GM18861 (cell line): ENCODE data around the gene TAAR8.
"Not testable (repeated sequence)": the region's sequence is repeated elsewhere in the genome, so short reads cannot be mapped to it uniquely, and the experiment has no call there.

Experiments
- ATAC-seq: cut with Tn5 transposase; IDR thresholded peaks from one replicate; pipeline ENCODE4 v1.9.1; 2021; ENCODE audit not compliant: unreplicated experiment

TAAR8 gene, protein sequence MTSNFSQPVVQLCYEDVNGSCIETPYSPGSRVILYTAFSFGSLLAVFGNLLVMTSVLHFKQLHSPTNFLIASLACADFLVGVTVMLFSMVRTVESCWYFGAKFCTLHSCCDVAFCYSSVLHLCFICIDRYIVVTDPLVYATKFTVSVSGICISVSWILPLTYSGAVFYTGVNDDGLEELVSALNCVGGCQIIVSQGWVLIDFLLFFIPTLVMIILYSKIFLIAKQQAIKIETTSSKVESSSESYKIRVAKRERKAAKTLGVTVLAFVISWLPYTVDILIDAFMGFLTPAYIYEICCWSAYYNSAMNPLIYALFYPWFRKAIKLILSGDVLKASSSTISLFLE

DNA sequence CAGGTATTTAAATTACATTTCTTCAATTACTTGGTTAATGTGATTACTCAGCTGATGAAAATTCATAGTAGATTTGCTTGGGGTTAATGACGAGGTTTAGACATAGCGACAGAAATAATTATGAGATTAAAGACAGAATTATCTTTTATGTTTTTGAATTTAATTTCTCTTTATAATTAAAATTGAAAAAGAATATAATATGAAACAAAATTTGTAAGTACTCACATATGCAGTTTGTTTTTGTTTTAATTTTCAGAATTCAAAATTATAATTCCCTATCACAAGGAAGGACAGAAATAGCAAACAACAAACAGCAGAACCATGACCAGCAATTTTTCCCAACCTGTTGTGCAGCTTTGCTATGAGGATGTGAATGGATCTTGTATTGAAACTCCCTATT lies at the start of gene TAAR8:
TSS of gene TAAR8 (plus strand) at position 301 of the 400 bp plus-strand sequence. CDS start at position 322, 21 bp downstream.
- no peak for ATAC-seq

DNA sequence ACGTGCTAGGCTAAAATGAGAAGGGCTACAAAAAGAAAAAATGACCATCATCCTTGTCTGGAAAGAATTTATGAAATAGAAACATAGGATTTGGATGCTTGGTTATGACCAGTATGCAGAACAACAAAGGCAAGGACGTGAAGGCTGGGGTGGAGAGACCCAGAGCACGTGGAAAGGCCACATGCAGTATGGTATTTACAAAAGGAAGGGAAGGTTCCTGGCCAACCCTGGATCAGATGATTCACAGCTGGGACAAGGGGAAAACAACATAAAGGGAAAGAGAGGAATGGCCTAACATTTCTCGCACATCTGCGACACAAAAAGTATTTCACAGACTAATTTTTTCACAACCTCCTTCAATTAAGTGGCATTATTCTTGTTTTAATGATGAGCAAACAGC lies 47.7 kb upstream of the TAAR8 start:
- no peak for ATAC-seq

DNA sequence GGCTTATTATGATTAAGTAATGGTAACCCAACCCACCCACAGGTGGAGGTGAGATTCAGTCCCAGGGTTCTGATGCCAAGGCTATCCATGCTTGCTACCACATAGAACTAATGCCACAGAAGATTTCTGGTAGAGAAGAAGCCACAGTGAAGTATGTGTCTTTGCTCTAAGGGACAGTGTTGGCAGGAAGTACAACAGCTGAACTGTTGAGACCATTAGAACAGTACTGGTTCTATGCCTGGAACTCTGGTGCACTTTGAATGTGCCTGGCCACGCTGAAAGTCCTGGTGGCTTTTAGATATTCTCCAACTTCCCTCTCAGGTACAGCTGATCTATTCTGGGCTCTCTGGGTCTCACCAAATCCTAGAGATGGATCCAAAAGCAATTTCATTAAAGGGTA lies 47.3 kb upstream of the TAAR8 start:
- ATAC-seq = no peak

DNA sequence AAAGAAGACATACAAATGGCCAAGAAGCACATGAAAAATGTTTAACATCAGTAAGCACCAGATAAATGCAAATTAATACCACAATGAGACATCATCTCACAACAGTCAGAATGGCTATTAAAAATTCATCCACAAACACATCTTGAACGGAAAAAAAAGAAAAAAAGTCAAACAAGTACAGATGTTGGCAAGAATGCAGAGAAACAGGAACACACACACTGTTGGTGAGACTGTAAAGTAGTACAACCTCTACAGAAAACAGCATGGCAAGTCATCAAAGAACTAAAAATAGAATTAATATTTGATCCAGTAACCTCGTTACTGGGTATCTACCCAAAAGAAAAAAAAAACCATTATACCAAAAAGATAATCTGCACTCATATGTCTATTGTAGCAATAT lies 46.0 kb upstream of the TAAR8 start:
- peak; percentile 27 for ATAC-seq

DNA sequence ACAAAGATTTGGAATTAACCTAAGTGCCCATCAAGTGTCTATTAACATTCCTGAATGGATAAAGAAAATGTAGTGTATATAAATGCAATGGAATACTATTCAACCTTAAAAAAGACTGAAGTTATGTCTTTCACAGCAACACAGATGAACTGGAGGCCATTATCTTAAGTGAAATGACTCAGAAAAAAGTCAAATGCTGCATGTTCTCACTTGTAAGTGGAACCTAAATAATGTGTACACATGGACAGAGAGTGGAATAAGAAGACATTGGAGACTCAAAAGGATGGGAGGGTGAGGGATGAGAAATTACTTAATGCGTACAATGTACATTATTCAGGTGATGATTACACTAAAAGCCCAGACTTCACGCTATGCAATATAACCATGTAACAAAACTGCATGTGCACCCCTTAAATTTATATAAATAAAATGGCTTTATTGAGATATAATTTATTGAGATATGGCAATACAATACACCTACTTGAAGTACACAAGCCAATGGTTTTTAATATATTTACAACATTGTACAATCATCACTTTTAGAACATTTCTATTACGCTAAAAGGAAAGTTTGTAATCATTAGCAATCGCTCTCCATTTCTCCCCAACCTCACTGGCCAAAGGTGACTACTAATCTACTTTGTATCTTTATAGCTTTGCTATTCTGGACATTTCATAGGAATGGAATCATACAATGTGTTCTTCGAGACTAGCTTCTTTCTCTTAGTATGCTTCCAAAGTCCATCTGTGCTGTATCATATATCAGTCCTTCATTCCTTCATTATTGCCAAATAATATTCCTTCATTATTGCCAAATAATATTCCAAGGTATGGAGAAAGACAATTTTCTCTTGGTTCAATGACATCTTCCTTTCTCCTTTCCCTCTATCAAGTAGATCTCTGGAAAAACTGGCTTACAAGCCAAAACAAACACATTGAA lies 45.3 kb upstream of the TAAR8 start:
- no peak for ATAC-seq

DNA sequence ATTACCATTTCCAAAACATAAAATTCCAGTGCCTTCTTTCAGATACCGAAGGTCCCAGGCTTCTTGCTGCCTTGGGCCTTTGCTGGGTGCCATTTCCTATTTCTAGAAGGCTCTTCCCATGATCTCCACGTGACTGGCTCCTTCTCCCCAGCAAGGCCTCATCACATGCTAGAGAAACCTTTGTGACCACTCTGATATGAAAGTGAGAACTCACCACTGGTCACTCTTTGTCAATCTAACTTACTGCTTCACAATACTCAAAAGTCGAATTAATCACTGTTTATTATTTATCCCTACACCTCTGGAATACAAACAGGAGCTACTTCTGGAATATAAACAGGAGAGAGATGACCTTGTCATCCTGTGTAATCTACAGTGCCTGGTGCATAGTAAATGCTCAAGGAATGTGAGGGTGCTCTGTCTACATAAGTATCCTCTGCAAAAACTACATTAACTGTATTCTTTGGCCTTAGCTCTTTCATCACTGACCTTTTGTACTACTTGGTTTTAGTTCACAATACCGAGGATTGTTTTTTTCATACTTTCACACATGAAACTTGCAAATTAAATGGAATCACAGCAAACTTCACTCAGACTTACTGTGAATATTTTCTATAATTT lies 41.2 kb upstream of the TAAR8 start:
- no peak for ATAC-seq

DNA sequence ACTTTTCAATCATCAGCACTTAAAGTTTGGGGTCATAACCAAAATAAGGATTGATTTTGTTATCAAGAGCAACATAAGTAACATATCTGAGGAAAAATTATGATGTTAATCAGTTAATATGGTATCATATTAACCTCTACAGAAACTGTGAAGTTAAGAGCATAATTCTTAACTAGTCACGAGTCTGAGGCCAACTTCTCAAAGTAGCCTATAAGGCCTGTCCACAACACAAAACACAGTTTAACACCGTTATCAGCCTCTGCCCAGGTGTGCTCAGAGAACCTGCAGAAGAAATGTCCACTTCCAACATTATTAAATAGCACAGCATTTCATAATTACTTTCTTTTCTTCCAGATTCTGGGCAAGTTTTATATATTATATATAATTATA lies 40.6 kb upstream of the TAAR8 start:
- peak; percentile 33 for ATAC-seq

DNA sequence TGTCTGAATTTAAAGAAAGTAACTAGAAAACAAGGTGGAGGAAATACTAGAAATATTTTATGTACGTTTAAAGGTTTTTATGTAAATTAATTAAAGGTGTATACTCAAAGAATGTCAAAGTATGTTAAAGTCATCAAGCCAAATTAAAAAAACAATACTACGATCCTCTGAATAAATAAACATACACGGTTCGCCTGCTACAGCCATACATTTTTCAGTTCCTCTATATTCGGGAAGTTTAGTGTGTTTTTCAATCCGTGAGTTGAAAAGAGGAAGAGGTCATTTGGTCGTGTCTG lies 40.2 kb upstream of the TAAR8 start:
- ATAC-seq = no peak

DNA sequence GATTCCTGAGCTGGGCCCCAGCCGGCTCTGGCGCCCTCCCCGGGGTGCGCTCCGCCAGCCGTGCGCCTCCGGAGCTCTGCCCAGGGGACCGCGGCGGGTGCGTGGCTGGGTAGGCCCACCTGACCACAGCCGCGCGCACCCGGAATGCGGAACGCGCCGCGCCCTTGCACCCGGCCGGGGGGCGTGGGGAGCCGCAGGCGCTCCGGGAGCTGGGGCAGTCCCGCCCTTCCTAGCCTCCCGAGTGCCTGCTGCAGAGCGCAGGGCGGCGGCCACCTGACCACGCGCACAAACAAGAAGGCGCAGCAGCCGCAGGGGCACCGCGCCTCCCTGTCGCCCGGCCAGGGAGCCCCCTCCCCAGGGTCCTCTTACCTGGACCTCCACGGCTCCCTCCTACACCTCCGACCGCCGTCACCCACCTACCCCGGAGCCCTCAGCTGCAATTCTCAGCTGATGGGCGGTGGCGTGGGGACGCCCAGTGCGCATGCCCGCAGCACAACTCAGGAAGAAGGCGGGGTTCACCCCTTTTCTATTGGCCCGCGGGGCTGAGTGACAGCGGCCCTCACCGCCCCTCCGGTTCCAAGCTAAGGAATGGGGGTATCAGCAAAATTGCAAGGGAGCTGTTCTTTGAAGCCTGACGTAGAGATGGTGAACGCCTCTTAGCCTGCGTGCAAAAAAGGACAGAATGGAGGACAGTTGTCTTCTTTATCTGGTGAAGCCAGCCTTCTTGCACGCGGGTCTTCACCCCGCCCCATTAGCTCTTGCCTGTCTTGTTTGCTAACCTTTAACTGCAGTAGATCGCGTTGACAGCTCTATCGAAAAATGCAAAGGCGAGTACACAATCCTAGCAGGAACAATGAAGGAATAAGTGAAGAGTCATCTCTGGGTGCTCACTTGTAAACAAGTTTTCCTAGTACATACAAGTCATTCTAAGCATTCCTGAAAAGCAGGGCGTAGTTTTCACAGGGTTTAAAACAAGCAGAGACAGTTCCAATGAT lies 39.5 kb upstream of the TAAR8 start, which contains the start of gene STX7:
TSS of gene STX7 (minus strand) at position 479 of the 995 bp plus-strand sequence. CDS start 9,586 bp downstream, outside the sequence.
- ATAC-seq = peak; percentile 76

DNA sequence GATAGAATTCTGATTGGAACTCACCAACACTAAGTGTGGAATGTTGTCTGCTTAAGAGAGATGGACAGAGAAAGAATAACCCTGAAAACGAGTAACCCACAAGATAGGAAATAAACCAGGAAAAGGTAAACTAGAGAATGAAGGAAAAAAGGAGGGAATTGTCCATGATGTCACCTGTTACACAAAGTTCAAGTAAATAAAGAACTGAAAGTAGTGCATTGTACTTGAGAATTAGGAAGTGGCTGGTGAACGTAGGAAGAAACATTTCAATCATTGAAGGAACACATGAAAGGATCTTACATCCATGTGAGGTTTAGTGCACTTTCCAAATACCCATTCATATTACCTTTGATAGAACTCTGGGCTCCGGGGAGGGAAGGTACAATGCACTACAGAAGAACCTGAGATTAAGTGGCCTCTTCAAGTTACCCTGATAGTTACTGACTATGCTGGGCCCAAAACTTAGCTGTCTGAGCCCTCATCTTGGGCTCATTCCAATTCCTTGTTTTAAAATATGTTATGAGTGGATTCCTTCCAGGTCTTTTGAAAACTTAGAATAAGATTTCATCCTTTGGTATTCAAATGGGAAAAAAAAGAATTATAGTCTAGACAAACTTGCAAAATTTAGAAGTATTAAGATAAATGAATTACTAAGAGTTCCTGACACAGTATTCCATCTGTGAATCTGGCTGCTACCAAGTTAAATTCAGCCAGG lies 38.5 kb upstream of the TAAR8 start:
- no peak for ATAC-seq

DNA sequence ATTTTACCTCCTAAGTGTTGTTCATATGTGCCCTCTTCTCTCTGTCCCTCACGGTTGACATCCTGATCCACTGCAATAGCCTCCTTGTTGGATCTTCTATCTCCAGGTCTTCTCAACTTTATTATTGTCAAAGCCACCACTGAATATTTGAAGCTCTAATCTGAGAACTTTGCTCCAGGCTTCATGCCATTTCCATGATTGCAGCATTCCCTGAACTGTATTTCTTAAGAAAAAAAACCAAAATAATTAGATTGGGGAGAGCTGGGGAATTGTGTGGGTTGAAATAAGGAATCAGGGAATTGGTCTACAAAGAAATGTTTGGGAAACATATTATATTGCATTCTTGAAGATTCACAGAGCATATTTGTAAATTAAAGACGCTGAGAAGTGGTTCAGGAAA lies 37.1 kb upstream of the TAAR8 start:
- no peak for ATAC-seq

DNA sequence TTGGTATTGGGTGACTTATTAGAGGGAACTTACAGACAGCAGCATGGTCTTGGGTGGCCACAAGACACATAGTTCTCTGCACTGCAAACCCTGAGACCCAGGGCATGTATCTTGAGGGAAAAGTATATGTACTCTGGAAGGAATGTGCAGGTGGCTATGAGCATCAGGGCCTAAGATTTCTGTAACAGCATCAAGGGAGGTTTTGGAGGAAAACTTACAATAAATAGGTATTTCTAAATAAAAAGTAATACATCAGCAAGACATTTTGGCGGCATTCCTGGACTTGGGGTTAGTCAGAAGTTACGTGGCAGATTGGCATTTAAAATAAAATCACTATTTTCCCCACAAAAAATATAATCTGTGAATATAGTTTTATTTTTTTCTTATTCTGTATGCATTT lies 31.5 kb upstream of the TAAR8 start:
- no peak for ATAC-seq

DNA sequence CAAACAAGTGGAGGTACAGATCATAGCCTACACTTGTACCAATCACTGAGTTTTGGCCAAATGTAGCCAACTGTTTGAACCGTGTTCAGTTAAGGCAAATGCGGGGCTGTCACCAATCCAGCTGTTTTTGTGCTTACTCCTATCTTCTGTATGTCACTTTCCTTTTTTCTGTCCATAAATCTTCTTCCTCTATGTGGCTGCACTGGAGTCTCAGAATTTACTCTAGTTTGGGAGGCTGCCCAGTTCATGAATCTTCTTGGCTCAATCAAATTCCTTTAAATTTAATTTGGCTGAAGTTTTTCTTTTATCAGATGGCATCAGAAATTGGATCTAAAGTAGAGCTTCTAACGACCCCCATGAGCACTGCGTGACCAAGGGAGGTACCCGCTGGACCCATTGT lies 27.8 kb upstream of the TAAR8 start:
- no peak for ATAC-seq

DNA sequence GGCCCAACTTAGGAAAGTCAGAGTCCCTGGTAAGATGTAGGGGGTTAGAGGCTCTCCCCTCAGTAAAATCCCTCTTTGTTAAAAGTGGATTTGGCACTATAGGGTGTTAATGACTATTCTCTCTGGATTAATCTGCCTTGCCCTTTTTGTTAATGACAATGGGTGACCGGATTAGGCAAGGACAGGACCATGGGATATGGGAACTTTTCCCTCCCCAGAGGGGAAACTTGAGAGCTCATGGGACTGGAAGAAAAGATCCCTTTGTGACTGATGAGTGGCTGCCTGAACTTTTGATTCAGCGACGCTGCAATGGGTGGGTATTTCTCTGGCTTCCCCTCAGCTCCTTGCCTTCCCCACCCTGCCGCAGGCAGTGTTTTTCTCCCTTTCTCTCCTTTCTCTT lies 26.6 kb upstream of the TAAR8 start:
- no peak for ATAC-seq

DNA sequence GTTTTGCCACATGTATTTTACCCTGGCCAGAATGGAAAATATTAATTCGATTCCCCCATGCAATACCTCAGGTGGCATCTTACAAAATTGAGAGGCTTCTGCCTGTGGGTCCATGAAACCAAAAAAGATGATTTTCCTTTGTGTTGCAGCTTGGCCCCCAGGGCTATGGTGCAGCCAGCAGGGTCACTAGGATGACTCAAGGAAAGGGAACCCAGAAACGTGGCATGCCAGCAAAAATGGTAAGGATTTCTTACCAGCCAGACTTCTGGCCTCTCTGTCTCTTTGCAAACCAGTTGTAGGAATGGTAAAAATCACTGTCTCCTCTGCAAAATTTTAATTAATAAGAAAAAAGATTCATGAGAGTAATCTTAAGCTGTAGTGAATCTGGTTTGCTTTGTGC lies 26.0 kb upstream of the TAAR8 start:
- no peak for ATAC-seq

DNA sequence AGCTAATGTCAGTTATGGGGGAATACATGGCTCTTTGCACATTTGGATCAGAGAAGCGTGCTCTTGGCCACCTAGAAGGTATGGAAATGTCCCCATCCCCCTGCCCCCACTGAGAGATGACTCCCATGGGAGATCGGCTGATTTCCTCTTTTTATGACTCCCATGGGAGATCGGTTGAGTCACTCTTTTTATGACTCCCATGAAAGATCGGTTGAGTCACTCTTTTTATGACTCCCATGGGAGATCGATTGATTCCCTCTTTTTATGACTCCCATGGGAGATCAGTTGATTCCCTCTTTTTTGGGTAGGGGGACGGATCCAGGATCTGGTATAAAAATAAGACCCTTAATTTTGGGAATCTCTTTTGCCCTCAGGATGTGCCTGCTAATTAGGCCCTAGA lies 24.7 kb upstream of the TAAR8 start:
- ATAC-seq = no peak

DNA sequence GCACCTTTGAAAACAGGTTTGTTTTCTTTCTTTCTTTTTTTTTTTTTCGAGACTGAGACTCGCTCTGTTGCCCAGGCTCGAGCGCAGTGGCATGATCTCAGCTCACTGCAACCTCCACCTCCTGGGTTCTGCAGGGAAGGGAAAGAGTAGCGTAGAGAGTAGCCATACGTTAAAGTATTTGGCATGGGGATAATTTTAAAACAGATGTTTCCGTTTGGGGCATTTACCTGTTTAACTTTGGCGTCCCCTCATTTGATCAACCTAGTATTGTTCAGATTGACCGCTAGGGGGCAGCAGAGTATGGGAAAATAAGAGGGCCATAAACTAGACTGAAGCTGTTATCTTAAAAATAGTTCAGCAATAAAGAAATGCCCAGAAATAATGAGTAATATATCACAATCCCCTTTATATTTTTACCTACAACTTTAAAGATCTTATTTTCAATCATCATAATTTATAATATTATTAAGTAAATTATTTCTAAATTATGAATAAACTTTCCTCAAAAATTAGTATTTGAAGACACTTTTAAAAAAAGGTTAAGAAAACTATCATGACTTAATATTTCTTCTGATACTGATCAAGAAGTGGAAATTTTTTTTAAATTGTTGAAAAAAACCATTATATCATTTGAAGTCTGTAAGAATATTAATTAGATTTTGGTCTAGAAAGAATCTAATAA lies 22.0 kb upstream of the TAAR8 start:
- ATAC-seq = peak; percentile 76

DNA sequence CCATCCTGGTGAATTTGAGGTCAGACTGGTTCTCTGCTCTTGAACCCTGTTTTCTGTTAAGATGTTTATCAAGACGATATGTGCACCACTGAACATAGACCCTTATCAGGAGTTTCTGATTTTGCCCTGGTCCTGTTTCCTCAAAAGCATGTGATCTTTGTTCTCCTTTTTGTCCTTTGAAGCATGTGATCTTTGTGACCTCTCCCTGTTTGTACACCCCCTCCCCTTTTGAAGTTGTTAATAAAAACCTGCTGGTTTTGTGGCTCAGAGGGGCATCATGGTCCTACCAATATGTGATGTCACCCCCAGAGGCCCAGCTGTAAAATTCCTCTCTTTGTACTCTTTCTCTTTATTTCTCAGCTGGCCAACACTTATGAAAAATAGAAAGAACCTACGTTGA lies 17.9 kb upstream of the TAAR8 start:
- ATAC-seq = not testable (repeated sequence)

DNA sequence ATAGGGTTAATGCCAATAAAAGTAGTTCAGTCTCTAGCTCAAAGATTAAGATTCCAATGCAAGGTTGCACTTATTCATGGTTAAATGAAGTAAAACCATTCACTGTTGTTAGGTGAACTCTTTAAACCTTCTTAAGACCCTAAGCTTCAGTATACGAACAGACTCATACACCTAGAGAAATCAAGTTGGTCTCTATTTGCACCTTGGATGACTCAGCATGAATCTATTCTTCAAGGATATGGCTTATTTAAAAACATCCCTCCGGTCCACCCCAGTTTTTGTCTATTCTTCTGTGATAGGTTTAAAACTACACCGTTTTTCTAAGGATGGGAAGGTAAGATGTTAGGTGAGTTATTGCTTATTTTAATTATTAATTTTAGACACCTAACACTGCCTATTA lies 15.3 kb upstream of the TAAR8 start:
- no peak for ATAC-seq
